ACC112 (cell line): Measurements from ENCODE around the gene ATP5F1A.
A peak's percentile ranks its signal among the peaks of the same experiment; 100 is the strongest.
"Not testable (repeated sequence)": the region's sequence is repeated elsewhere in the genome, so short reads cannot be mapped to it uniquely, and the experiment has no call there.

ENCODE experiments used
- H2AFZ ChIP-seq: fragments of 200-600 bp; sonication (generic); one replicate; pipeline ENCODE4 v1.6.0; 2017; ENCODE audit warnings: antibody characterized with exemption, low read length; ENCODE audit not compliant: unreplicated experiment
- H3K27ac ChIP-seq: fragments of 200-600 bp; sonication (generic); 2 replicates; pipeline ENCODE4 v1.5.1; 2014; ENCODE audit warnings: low read depth, mild to moderate bottlenecking, antibody characterized with exemption, low read length, moderate library complexity
- H3K27me3 ChIP-seq: fragments of 200-600 bp; sonication (generic); 2 replicates; pipeline ENCODE4 v1.6.1; 2014; ENCODE audit warnings: mild to moderate bottlenecking, antibody characterized with exemption, low read length, moderate library complexity, mixed read lengths; ENCODE audit not compliant: insufficient read depth
- H3K36me3 ChIP-seq: fragments of 200-600 bp; sonication (generic); 2 replicates; pipeline ENCODE4 v1.6.1; 2016; ENCODE audit warnings: mild to moderate bottlenecking, antibody characterized with exemption, low read length, moderate library complexity, mixed read lengths; ENCODE audit not compliant: insufficient read depth
- H3K4me1 ChIP-seq: fragments of 200-600 bp; sonication (generic); one replicate; pipeline ENCODE4 v1.6.1; 2016; ENCODE audit warnings: low read length, mixed read lengths; ENCODE audit not compliant: insufficient read depth, unreplicated experiment, control insufficient read depth
- H3K4me3 ChIP-seq: fragments of 200-600 bp; sonication (generic); 2 replicates; pipeline ENCODE4 v1.5.1; 2014; ENCODE audit warnings: mild to moderate bottlenecking, low read depth, low read length
- H3K79me2 ChIP-seq: fragments of 200-600 bp; sonication (generic); one replicate; pipeline ENCODE4 v1.6.0; 2016; ENCODE audit warnings: low read length; ENCODE audit not compliant: control insufficient read depth, unreplicated experiment, insufficient read depth

Gene ATP5F1A

GRCh38 chr18:46061796-46062195, 36.3 kb downstream of the ATP5F1A start:
- no peaks in the 10 kb centered on the region for H3K36me3 ChIP-seq
- H3K27ac ChIP-seq, result no peak overlapping the region
- H3K4me1 ChIP-seq, result no peaks in the 10 kb centered on the region
- H3K79me2 ChIP-seq, result no peaks in the 10 kb centered on the region
- H2AFZ ChIP-seq, result no peak overlapping the region
- no peak overlapping the region for H3K4me3 ChIP-seq
- H3K27me3 ChIP-seq, result no peaks in the 10 kb centered on the region

DNA sequence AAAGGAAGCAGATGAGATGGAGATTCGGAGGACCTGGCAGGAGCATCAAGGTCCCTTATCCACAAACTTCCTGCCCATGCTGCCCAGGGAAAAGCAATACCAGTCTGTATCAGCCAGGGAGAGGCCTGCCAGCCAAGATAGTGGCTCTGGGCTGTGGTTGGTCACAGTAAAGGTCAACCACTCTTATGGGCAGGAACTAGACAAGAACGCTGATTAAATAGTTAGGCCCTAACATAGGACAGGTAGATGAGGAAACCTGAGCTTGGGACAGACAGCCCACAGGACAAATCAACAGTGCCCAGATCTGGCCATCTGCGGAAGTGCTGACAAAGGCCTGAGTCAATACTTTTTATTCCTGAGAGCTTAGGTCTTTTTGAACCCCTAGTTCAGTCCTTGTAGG, 36.7 kb downstream of the ATP5F1A start:
- Histone ChIP-seq H3K36me3 (no peaks in the 10 kb centered on the region), H2AFZ (no peak overlapping the region), H3K4me3 (no peak overlapping the region), H3K27ac (no peak overlapping the region), H3K27me3 (no peaks in the 10 kb centered on the region), H3K4me1 (no peaks in the 10 kb centered on the region), H3K79me2 (no peaks in the 10 kb centered on the region)

DNA sequence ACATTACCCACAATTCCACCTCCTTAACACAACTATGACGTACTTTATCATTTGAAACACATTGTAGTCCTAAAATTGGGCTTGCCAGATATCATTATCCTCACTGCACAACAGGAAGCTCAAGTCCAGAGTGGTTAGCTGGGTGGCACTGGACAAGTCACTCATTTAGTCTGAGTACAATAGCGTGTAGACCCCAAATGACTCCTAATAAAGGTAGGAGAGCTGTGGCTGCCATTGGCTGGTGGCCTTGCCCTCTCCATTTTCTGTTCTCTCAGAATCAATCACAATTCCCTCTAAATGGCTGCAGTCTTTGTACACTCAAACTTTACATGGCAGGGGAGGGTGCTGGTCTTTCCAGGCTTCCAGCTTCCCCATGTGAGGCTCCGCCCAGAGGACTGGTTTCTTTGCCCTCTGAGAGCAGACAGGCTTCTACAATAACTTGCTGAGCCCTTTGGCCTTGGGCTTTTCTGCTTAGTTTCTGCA, 37.7 kb downstream of the ATP5F1A start:
- Histone ChIP-seq H3K4me1 (peaks cover 1% of the 10 kb centered on the region), H3K27me3 (no peaks in the 10 kb centered on the region), H3K27ac (no peak overlapping the region), H3K4me3 (no peak overlapping the region), H3K79me2 (no peaks in the 10 kb centered on the region), H3K36me3 (no peaks in the 10 kb centered on the region), H2AFZ (no peak overlapping the region)

DNA sequence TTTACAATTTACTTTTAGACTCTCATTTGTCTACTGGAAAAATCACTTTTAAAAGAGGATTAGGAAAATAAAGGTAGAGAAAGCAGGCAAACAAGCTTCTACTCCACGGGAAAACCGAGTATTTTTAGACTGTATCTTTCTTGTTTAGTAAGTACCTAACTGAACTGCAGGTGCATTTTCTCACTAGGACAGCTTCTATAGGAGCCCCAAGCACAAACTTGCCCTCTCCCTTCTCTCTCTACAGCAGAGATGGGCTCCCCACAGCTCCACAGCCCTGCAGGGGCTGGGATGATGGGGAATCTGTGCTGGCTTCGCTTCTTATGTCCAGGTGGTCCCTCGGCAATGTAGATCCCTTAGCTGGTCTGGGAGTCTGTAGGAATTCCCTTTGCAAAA, 42.3 kb downstream of the ATP5F1A start:
- no peaks in the 10 kb centered on the region for H3K79me2 ChIP-seq
- no peaks in the 10 kb centered on the region for H3K27me3 ChIP-seq
- H3K4me1 ChIP-seq, result peaks cover 33% of the 10 kb centered on the region
- H3K27ac ChIP-seq, result no peak overlapping the region
- H3K4me3 ChIP-seq, result no peak overlapping the region
- H3K36me3 ChIP-seq, result no peaks in the 10 kb centered on the region
- no peak overlapping the region for H2AFZ ChIP-seq

GRCh38 chr18:46054956-46055837, 42.9 kb downstream of the ATP5F1A start:
- Histone ChIP-seq H3K79me2 (no peaks in the 10 kb centered on the region), H3K27ac (no peak overlapping the region)

GRCh38 chr18:46053368-46054095, 44.6 kb downstream of the ATP5F1A start:
- H3K4me1 ChIP-seq, result peaks cover 35% of the 10 kb centered on the region
- no peak overlapping the region for H2AFZ ChIP-seq
- no peaks in the 10 kb centered on the region for H3K79me2 ChIP-seq
- H3K4me3 ChIP-seq, result no peak overlapping the region
- H3K27ac ChIP-seq, result no peak overlapping the region
- no peaks in the 10 kb centered on the region for H3K36me3 ChIP-seq
- H3K27me3 ChIP-seq, result no peaks in the 10 kb centered on the region

More at GRCh38 chr18:46054956-46055837, 42.9 kb downstream of the ATP5F1A start:
- Histone ChIP-seq H2AFZ (no peak overlapping the region), H3K27me3 (no peaks in the 10 kb centered on the region), H3K36me3 (no peaks in the 10 kb centered on the region), H3K4me1 (peaks cover 33% of the 10 kb centered on the region), H3K4me3 (no peak overlapping the region)

DNA sequence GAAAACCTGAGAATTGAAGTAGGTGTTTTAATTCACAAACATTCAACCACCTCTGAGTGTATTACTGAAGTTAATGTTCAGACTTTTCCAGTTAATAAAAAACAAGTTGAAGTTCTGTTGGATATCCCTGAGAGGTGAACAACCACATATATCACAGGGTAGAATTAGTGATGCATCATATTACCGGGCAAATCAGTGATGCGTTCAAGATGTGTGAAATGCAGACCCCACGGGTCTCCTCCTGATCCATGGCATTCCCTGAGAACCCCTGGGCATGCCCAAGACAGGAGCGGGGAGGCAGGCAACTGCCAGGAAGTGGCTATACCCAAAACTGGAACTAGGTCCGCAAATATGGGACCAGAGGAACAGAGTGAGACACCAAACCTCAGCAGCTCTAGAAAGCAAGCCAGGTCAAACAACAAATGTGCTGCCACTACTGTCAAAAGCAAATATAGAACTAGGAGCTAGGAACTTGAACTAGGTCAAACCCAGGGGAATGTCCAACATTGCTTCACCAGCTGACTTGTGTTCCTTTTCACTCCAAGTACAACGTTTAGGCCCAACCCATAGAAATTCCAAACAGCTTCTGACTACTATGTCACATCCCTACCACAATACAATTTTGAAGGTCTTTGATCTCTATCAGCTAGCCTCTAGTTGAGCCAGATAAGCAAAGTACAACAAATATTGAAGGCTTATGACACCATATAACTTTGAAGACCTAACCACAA, 46.2 kb downstream of the ATP5F1A start:
- no peaks in the 10 kb centered on the region for H3K79me2 ChIP-seq
- H2AFZ ChIP-seq, result no peak overlapping the region
- no peaks in the 10 kb centered on the region for H3K27me3 ChIP-seq
- peak overlapping the region; percentile 72 for H3K27ac ChIP-seq
- no peaks in the 10 kb centered on the region for H3K36me3 ChIP-seq
- peak overlapping the region; percentile 10; the same call in 1 of the 2 replicates for H3K4me3 ChIP-seq
- peaks cover 42% of the 10 kb centered on the region for H3K4me1 ChIP-seq

DNA sequence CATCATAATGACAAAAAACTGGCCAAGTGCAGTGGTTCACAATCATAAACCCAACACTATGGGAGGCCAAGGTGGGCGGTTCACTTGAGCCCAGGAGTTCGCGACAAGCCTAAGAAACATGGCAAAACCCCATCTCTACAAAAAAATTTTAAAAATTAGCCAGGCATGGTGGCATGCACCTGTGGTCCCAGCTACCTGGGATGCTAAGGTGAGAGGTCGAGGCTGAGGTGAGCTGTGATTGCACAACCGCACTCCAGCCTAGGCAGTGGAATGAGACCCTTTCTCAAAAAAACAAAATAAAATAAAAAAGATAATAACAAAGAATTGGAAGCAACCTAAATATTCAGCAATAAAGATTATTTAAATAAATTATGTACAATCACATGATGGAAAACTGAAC, 47.8 kb downstream of the ATP5F1A start:
- Histone ChIP-seq H3K27ac (no peak overlapping the region), H2AFZ (no peak overlapping the region)

GRCh38 chr18:46048641-46049040, 49.5 kb downstream of the ATP5F1A start:
- Histone ChIP-seq H3K79me2 (no peaks in the 10 kb centered on the region), H3K4me3 (no peak overlapping the region), H3K27me3 (no peaks in the 10 kb centered on the region), H2AFZ (no peak overlapping the region), H3K27ac (peak overlapping the region; percentile 51), H3K36me3 (no peaks in the 10 kb centered on the region), H3K4me1 (peaks cover 34% of the 10 kb centered on the region)

More for the DNA sequence above, 47.8 kb downstream of the ATP5F1A start:
- Histone ChIP-seq H3K36me3 (no peaks in the 10 kb centered on the region), H3K79me2 (no peaks in the 10 kb centered on the region), H3K4me3 (no peak overlapping the region), H3K4me1 (peaks cover 39% of the 10 kb centered on the region), H3K27me3 (no peaks in the 10 kb centered on the region)

DNA sequence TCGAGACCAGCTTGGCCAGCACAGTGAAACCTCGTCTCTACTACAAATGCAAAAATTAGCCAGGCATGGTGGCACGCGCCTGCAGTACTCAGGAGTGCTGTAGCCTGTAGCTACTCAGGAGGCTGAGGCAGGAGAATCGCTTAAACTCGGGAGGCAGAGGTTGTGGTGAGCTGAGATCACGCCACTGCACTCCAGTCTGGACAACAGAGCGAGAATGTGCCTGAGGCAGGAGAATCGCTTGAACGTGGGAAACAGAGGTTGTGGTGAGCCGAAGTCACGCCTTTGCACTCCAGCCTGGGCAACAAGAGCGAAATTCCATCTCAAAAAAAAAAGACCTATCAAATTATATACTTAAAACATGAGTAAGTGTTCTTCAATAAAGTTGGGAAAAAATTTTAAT, 50.7 kb downstream of the ATP5F1A start:
- not testable (repeated sequence) for H3K27ac ChIP-seq, H2AFZ ChIP-seq, H3K4me3 ChIP-seq, H3K79me2 ChIP-seq, H3K27me3 ChIP-seq, H3K36me3 ChIP-seq
- H3K4me1 ChIP-seq, result peaks cover 26% of the 10 kb centered on the region
